Pulmonary artery endothelial cell (primary cell): Measurements from ENCODE around the gene ZNF222. TPM values are rescaled to one million over a fixed set of nuclear protein-coding genes. Genes with fewer than 3 reads are reported as not detected.

Experiments used
- DNase-seq: peaks from one replicate; pipeline ENCODE4 v3.0.0-alpha.2; 2011; ENCODE audit warnings: low read depth, low spot score
- total RNA-seq: library from RNA; depleted of rRNA; stranded (reverse); fragments of >200 nt; gene quantifications from 2 replicates; pipeline ENCODE4 v1.2.3, GENCODE V29; 2014

ZNF222 gene
- total RNA-seq, 1 donor from 2014 or later: 4.7 TPM

DNA sequence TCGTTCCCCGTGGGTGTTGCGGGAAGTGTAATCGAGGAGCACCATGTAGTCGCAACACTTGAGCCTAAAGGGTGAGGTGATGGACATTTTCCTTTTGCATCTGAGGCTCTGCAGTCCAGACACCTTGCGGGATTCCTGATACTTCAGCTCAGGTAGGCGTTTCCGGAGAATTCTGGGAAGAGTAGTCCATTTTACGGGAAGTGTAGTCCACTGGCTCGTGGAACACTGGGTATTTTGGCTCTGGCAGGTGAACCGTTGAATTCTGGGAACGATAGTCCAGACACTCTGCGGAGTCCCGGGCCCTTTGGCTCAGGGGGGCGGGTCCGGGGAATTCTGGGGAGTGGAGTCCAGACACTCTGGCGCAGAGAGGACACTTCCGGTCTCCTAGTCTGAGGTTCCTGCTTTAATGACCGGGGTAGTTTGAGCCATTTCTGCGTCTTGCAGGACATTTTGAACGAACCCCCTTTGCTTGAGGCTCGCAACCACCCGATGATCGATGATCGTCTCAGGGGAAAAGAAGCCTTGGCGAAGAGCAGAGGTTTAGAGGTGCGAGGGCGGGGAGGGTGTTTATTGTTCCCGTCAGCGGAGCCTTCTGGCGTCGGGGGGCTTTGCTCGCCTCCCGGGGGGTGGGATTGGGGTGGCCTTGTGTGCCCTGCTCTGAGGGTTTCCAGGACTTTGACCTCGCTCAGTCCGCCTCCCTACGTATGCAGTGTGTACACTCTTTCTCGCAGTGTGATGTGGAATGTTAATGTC lies 26.6 kb downstream of the ZNF222 start, which contains the start of gene ZNF223:
ZNF223 (plus strand) TSS at position 387 of the 753 bp plus-strand sequence. CDS start 3,141 bp downstream, outside the sequence.
- peak; percentile 66 for DNase-seq

- no peak for DNase-seq
These were observed 30.7 kb downstream of the ZNF222 start for GRCh38 chr19:44055870-44056269.

DNA sequence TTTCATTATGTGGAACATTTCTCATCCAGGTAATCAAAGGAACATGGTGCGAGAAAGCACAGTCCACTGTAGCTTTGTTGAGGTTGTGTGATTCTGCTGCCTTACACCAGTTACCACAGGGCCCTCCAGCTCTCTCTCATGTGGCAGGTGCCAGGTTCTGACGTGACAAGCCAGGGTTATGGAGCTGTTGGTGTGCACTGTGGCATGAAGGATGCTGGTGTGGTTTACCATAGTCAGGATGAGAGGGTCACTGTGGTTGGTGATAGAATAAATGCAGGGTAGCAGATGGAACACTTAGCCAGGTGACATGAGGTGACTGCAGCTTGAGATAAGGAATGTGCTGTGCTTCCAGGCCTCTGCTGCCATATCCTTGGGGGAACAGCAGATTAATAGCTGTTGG lies 34.0 kb downstream of the ZNF222 start:
- DNase-seq: no peak

GRCh38 chr19:44061038-44061437 lies 35.9 kb downstream of the ZNF222 start:
- no peak for DNase-seq

GRCh38 chr19:44066305-44066704 lies 41.1 kb downstream of the ZNF222 start:
- no peak for DNase-seq

DNA sequence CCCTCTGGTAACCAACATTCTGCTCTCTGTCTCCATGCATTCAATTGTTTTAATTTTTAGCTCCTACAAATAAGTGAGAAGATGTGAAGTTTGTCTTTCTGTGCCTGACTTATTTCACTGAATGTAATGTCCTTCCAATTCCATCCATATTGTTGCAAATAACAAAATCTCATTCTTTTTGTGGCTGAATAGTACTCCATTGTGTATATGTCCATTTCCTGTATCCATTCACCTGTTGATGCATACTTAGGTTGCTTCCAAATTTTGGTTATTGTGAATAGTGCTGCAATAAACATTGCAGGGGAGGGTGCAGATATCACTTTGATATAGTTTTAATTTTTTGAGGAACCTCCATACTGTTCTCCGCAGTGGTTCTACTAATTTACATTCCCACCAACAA lies 44.2 kb downstream of the ZNF222 start:
- DNase-seq: no peak

GRCh38 chr19:44071824-44072542 lies 46.8 kb downstream of the ZNF222 start, which contains the start of gene ZNF284:
ZNF284 (plus strand) TSS chr19:44072159; CDS start chr19:44076390, 4,231 bp downstream.
- DNase-seq: peak; percentile 66

- no peak for DNase-seq
These were observed 47.6 kb downstream of the ZNF222 start for GRCh38 chr19:44072543-44073401.

DNA sequence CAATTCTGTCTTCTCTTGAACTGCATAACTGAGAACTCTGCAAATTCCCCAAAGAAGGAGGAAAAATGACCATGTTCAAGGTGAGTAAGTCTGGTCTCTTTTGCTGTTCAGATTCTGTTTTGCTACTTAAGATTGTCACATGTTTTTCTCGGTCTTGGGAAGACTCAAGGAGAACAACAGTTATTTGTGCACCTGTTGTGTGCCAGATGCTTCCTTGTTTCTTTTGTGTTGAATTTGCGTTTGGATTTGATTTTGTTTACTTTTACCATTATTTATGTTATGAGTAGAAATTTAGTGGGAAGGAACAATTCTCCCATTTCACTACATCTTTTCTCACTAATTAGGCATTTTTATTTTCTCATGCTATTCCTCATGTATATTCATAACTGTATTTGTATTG lies 51.1 kb downstream of the ZNF222 start:
- DNase-seq: no peak

Other genes starting within 250 kb of the ZNF222 start
- gene KCNN4, start 244.4 kb upstream of the ZNF222 start, total RNA-seq: 0.46 and 0.49 TPM in 2 replicates
- 0.39 and 0.53 TPM in 2 replicates for gene LYPD5, start 222.9 kb upstream of the ZNF222 start, total RNA-seq
- 7.9 and 13.0 TPM in 2 replicates for gene ZNF283, start 198.1 kb upstream of the ZNF222 start, total RNA-seq
- gene ZNF404, start 141.4 kb upstream of the ZNF222 start, total RNA-seq: 0.86 and 2.0 TPM in 2 replicates
- 18.5 and 20.7 TPM in 2 replicates for gene ZNF45, start 90.1 kb upstream of the ZNF222 start, total RNA-seq
- 3.6 and 7.7 TPM in 2 replicates for gene ZNF221, start 74.2 kb upstream of the ZNF222 start, total RNA-seq
- gene ZNF155, start 41.2 kb upstream of the ZNF222 start, total RNA-seq: 5.3 and 7.6 TPM in 2 replicates
- gene ZNF230, start 22.4 kb upstream of the ZNF222 start, total RNA-seq: 2.4 and 4.3 TPM in 2 replicates
- 3.7 and 6.1 TPM in 2 replicates for gene ZNF223, start 26.7 kb downstream of the ZNF222 start, total RNA-seq
- gene ZNF284, start 46.8 kb downstream of the ZNF222 start, total RNA-seq: 2.6 and 3.9 TPM in 2 replicates
- 21.1 and 27.8 TPM in 2 replicates for gene ZNF224, start 69.0 kb downstream of the ZNF222 start, total RNA-seq
- gene ZNF225, start 88.0 kb downstream of the ZNF222 start, total RNA-seq: 4.5 and 6.7 TPM in 2 replicates
- 8.3 and 13.3 TPM in 2 replicates for gene ZNF234, start 116.2 kb downstream of the ZNF222 start, total RNA-seq
- gene ZNF226, start 139.7 kb downstream of the ZNF222 start, total RNA-seq: 14.4 and 17.2 TPM in 2 replicates
- 20.2 and 27.7 TPM in 2 replicates for gene ZNF227, start 187.2 kb downstream of the ZNF222 start, total RNA-seq
- gene ZNF233, start 234.5 kb downstream of the ZNF222 start, total RNA-seq: 1.5 and 3.2 TPM in 2 replicates